ENCODE data around the gene C1orf21.

DNA sequence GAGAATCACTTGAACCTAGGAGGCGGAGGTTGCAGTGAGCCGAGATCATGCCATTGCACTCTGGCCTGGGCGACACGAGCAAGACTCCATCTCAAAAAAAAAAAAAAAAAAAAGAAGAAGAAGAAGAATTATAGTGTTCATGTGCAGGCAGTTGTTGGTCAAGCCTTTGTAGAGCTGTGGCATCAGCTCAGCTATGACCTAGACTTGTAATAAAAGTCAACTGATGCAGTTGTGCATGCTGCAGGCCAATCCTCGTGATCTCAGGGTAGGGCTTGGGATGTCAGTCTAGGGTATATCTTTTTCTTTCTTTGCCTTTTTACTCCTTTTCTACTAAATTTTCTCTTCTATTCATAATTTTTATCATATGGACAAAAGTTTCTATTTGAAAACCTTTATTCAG lies 76.2 kb downstream of the C1orf21 start:
- no peak for TF ChIP-seq SPI1 (IDR thresholded peaks at IDR 0.05; ENCODE audit: low read depth, low read length)
- TF ChIP-seq POLR2A (IDR thresholded peaks at IDR 0.05; ENCODE audit: low read depth, low read length) = no peak
- no peak for TF ChIP-seq POU2F2 (IDR thresholded peaks at IDR 0.05; ENCODE audit: low read depth, low read length)
- TF ChIP-seq TAF1 (IDR thresholded peaks at IDR 0.05; ENCODE audit: low read depth, low read length) = no peak

Data from GM12891 (cell line).